HG02763 (cell line): ENCODE results near the gene PPFIA1.

ENCODE experiments used
- ATAC-seq: cut with Tn5 transposase; IDR thresholded peaks from one replicate; pipeline ENCODE4 v1.9.1; 2021; ENCODE audit warnings: mild to moderate bottlenecking, moderate library complexity; ENCODE audit not compliant: unreplicated experiment

PPFIA1 gene

GRCh38 chr11:70352601-70353000, 82.1 kb downstream of the PPFIA1 start:
- no peak for ATAC-seq

- no peak for ATAC-seq
Observed at GRCh38 chr11:70353329-70353728, 82.8 kb downstream of the PPFIA1 start.

- ATAC-seq = no peak
Observed at GRCh38 chr11:70353900-70354568, 83.5 kb downstream of the PPFIA1 start.

DNA sequence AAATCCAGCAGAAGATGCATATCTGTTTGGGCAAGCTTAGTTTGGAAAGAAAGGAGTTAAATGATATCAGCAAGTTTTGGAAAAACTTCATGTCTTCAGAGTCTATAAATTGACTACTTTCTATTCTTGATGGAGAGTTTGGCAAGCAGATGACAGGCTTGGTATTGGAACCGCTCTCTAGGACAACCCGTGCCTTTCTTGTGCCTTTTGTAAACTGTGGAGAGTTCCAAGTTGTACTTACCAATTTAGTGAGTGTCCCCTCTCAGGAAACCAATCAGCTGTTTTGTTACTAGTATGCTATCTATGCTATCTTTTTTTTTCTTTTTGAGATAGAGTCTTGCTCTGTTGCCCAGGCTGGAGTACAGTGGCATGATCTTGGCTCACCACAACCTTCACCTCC, 84.1 kb downstream of the PPFIA1 start:
- no peak for ATAC-seq

DNA sequence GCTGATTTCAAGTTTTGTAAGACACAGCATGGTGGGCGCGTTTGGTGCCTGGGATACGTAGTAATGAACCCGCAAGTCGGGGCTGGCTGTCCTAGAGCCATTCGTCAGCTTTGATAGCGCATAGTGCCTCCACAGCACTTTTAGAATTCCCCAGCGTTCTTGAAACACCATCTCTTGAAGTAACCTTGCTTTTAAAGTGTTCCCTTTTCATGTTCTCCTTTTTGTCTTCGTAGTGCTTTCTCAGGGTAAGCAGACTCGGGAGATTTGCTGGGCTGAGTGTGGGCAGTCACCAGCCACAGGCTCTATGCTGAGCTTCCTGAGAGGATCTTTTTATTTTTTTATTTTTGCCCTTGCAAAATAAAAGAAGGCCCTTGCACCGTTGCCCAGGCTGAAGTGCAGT, 88.3 kb downstream of the PPFIA1 start:
- ATAC-seq = no peak

- ATAC-seq = no peak
Observed at GRCh38 chr11:70359451-70360205, 89.1 kb downstream of the PPFIA1 start.

GRCh38 chr11:70360211-70360610, 89.7 kb downstream of the PPFIA1 start:
- ATAC-seq = no peak

- no peak for ATAC-seq
Observed at GRCh38 chr11:70364178-70364577, 93.7 kb downstream of the PPFIA1 start.

DNA sequence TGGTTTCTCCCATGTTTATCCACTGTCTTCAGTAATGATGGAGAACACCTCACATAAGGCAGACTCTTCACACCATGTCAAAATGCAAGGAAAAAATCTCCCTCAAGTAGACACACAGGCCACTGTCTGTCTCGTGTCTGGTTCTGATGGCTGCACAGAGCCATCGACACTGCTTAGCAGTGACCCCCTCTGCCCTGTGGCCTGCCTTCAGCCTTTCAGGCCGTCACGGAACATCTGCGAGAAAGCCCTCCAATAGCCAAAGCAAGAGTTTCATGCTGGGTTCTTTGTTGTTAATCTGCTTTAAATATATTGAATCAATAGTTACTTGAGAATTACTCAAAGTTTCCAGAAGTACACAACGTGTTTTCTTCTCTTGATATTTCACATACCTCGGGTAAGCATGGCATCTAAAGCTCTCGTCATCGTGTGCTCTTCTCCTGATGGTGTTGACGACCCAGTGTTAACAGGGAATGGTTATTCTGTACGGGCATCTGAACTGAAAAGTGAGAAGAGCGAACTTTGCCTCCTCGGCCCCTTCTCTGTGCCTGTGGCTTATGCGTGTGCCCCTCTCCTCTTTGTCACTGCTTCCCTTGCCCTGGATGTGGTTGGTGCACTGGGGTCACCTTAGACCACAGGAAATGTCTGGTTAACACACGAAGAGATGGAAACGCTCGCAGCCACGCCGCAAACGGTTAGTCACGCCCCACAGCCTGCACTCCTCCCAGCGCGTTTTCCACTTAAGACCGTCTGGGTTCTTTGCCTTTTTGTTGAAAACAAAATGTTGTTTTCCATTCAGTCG, 94.5 kb downstream of the PPFIA1 start:
- ATAC-seq = no peak

GRCh38 chr11:70365544-70365927, 95.0 kb downstream of the PPFIA1 start:
- ATAC-seq = no peak

DNA sequence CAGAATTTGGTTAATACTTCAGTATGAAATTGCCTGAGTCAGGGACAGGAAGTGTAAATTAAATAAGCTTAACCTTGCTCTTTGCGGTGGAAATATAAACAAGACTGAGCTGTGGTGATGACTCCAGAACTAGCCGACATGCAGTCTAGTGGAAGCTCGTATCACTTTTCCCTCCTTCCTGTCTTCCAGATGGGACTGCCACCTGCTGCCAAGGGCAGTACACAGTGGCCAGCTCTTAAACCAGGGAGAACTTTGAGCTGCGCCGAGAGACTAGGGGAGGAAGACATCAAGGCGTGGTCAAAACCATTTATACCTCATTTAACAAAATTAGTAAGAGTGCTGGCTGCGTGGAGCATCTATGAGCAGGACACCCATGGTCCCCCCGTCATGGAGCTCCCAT, 96.6 kb downstream of the PPFIA1 start:
- no peak for ATAC-seq

GRCh38 chr11:70368961-70369360, 98.5 kb downstream of the PPFIA1 start:
- no peak for ATAC-seq

- ATAC-seq = no peak
Observed at GRCh38 chr11:70371241-70371640, 100.8 kb downstream of the PPFIA1 start.

GRCh38 chr11:70372076-70372475, 101.6 kb downstream of the PPFIA1 start:
- ATAC-seq = no peak

DNA sequence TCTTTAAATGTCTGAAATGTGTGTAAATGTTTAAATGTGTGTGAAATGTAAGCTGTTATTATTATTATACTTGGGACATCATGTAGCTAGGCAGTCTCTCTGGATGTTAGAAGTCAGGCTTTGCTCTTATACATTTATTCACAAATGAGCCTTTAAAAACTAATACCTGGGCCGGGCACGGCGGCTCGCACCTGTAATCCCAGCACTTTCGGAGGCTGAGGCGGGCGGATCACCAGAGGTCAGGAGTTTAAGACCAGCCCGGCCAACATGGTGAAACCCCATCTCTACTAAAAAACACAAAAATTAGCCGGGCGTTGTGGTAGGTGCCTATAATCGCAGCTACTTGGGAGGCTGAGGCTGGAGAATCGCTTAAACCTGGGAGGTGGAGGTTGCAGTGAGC, 106.1 kb downstream of the PPFIA1 start:
- ATAC-seq = no peak

GRCh38 chr11:70377645-70378044, 107.2 kb downstream of the PPFIA1 start:
- ATAC-seq = no peak

GRCh38 chr11:70378506-70379134, 108.1 kb downstream of the PPFIA1 start:
- no peak for ATAC-seq

GRCh38 chr11:70381350-70381749, 110.9 kb downstream of the PPFIA1 start:
- no peak for ATAC-seq

GRCh38 chr11:70381872-70382861, 111.7 kb downstream of the PPFIA1 start:
- no peak for ATAC-seq
